HepG2 (cell line): ENCODE data around the gene SMYD1. TPM values are rescaled to one million over a fixed set of nuclear protein-coding genes. Genes with fewer than 3 reads are reported as not detected.

Experiments
- AGO1 ChIP-seq: fragments of 200-400 bp; formaldehyde crosslinking; IDR thresholded peaks from 2 replicates; pipeline ENCODE4 v1.6.1; 2017; ENCODE audit warnings: mild to moderate bottlenecking, low read depth, low read length, moderate library complexity; ENCODE audit not compliant: poor library complexity, severe bottlenecking
- HOXA3 ChIP-seq: sonication (generic); formaldehyde crosslinking; IDR thresholded peaks from 2 replicates; pipeline ENCODE4 v1.5.0; 2020; ENCODE audit warnings: missing genetic modification reagents
- HOXA7 ChIP-seq: sonication (generic); formaldehyde crosslinking; IDR thresholded peaks from 2 replicates; pipeline ENCODE4 v1.8.1; 2022; ENCODE audit warnings: mild to moderate bottlenecking, missing genetic modification reagents, moderate library complexity
- JUN ChIP-seq: sonication (generic); formaldehyde crosslinking; IDR thresholded peaks from 2 replicates; pipeline ENCODE4 v1.4.0; 2020; ENCODE audit warnings: mild to moderate bottlenecking, missing genetic modification reagents
- PPARG ChIP-seq: conservative IDR thresholded peaks from 2 replicates; pipeline ENCODE4 v1.6.1; 2016; ENCODE audit warnings: missing biosample characterization, missing genetic modification reagents
- SSRP1 ChIP-seq: IDR thresholded peaks from 2 replicates; pipeline ENCODE4 v1.6.1; 2016; ENCODE audit warnings: control low read depth
- TBX2 ChIP-seq: sonication (generic); formaldehyde crosslinking; IDR thresholded peaks from 2 replicates; pipeline ENCODE4 v1.5.0; 2020; ENCODE audit warnings: missing genetic modification reagents, mild to moderate bottlenecking, borderline replicate concordance
- ZNF18 ChIP-seq: sonication (generic); formaldehyde crosslinking; IDR thresholded peaks from 2 replicates; pipeline ENCODE4 v1.8.0; 2022; ENCODE audit warnings: mild to moderate bottlenecking, missing genetic modification reagents; ENCODE audit not compliant: insufficient replicate concordance
- ZNF75D ChIP-seq: sonication (generic); formaldehyde crosslinking; IDR thresholded peaks from 2 replicates; pipeline ENCODE4 v1.8.1; 2023; ENCODE audit warnings: missing genetic modification reagents, mild to moderate bottlenecking, borderline replicate concordance
- polyA plus RNA-seq, 8 experiments: library from polyadenylated mRNA; depleted of rRNA in 3 of 8; stranded (reverse) in 7 of 8; unstranded in 1 of 8; fragments of >200 nt; fragmentation: Illumina TruSeq in 4 of 8; extraction: Trizol in 4 of 8; gene quantifications; 2 replicates each; pipeline versions ENCODE4 v1.2.1 to v1.2.3, GENCODE V29; 2011 to 2016; ENCODE audit warnings: low read depth in 4 of 8, missing spikeins in 1 of 8, mixed read lengths in 1 of 8; ENCODE audit not compliant: insufficient read depth in 1 of 8
- total RNA-seq, 5 experiments: library from RNA; depleted of rRNA; stranded (reverse); fragments of >200 nt; fragmentation: Illumina TruSeq; extraction: Trizol; gene quantifications; 2 replicates each; pipeline ENCODE4 v1.2.3, GENCODE V29; 2016; ENCODE audit warnings: low read depth in 1 of 5
- TF ChIP-seq, protein P1 (sequence below): sonication (generic); formaldehyde crosslinking; IDR thresholded peaks from 2 replicates; pipeline ENCODE4 v1.5.0; 2020; ENCODE audit warnings: mild to moderate bottlenecking, missing genetic modification reagents
- TF ChIP-seq, protein P2 (sequence below): sonication (generic); formaldehyde crosslinking; IDR thresholded peaks from 2 replicates; pipeline ENCODE4 v1.4.0; 2020; ENCODE audit warnings: missing genetic modification reagents, borderline replicate concordance
- TF ChIP-seq, protein P3 (sequence below): sonication (generic); formaldehyde crosslinking; IDR thresholded peaks from 2 replicates; pipeline ENCODE4 v1.4.0; 2020; ENCODE audit warnings: missing genetic modification reagents
- TF ChIP-seq, protein P4 (sequence below): sonication (generic); formaldehyde crosslinking; IDR thresholded peaks from 2 replicates; pipeline ENCODE4 v1.5.0; 2020; ENCODE audit warnings: mild to moderate bottlenecking, missing genetic modification reagents

SMYD1 gene
- total and polyA plus RNA-seq, 2 of the 13 experiments (the other 11 are each of a cell fraction or from before 2014, with no cell fraction given), result not detected

- TF ChIP-seq, protein P1, sequence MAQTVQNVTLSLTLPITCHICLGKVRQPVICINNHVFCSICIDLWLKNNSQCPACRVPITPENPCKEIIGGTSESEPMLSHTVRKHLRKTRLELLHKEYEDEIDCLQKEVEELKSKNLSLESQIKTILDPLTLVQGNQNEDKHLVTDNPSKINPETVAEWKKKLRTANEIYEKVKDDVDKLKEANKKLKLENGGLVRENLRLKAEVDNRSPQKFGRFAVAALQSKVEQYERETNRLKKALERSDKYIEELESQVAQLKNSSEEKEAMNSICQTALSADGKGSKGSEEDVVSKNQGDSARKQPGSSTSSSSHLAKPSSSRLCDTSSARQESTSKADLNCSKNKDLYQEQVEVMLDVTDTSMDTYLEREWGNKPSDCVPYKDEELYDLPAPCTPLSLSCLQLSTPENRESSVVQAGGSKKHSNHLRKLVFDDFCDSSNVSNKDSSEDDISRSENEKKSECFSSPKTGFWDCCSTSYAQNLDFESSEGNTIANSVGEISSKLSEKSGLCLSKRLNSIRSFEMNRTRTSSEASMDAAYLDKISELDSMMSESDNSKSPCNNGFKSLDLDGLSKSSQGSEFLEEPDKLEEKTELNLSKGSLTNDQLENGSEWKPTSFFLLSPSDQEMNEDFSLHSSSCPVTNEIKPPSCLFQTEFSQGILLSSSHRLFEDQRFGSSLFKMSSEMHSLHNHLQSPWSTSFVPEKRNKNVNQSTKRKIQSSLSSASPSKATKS (CRISPR knock-in tag), result no peak
- TF ChIP-seq AGO1 (no peak), TBX2 (CRISPR knock-in tag) (peak; percentile 84), ZNF75D (CRISPR knock-in tag) (no peak), HOXA7 (CRISPR knock-in tag) (no peak), JUN (CRISPR knock-in tag) (no peak), ZNF18 (CRISPR knock-in tag) (no peak), HOXA3 (CRISPR knock-in tag) (no peak), SSRP1 (no peak), PPARG (CRISPR knock-in tag) (0 out of 2 replicates have a peak, but pooled peaks have one; percentile 68)
- TF ChIP-seq, protein P2, sequence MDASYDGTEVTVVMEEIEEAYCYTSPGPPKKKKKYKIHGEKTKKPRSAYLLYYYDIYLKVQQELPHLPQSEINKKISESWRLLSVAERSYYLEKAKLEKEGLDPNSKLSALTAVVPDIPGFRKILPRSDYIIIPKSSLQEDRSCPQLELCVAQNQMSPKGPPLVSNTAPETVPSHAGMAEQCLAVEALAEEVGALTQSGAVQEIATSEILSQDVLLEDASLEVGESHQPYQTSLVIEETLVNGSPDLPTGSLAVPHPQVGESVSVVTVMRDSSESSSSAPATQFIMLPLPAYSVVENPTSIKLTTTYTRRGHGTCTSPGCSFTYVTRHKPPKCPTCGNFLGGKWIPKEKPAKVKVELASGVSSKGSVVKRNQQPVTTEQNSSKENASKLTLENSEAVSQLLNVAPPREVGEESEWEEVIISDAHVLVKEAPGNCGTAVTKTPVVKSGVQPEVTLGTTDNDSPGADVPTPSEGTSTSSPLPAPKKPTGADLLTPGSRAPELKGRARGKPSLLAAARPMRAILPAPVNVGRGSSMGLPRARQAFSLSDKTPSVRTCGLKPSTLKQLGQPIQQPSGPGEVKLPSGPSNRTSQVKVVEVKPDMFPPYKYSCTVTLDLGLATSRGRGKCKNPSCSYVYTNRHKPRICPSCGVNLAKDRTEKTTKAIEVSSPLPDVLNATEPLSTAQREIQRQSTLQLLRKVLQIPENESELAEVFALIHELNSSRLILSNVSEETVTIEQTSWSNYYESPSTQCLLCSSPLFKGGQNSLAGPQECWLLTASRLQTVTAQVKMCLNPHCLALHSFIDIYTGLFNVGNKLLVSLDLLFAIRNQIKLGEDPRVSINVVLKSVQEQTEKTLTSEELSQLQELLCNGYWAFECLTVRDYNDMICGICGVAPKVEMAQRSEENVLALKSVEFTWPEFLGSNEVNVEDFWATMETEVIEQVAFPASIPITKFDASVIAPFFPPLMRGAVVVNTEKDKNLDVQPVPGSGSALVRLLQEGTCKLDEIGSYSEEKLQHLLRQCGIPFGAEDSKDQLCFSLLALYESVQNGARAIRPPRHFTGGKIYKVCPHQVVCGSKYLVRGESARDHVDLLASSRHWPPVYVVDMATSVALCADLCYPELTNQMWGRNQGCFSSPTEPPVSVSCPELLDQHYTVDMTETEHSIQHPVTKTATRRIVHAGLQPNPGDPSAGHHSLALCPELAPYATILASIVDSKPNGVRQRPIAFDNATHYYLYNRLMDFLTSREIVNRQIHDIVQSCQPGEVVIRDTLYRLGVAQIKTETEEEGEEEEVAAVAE, result no peak
- TF ChIP-seq, protein P3, sequence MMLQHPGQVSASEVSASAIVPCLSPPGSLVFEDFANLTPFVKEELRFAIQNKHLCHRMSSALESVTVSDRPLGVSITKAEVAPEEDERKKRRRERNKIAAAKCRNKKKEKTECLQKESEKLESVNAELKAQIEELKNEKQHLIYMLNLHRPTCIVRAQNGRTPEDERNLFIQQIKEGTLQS (CRISPR knock-in tag), result no peak
- TF ChIP-seq, protein P4, sequence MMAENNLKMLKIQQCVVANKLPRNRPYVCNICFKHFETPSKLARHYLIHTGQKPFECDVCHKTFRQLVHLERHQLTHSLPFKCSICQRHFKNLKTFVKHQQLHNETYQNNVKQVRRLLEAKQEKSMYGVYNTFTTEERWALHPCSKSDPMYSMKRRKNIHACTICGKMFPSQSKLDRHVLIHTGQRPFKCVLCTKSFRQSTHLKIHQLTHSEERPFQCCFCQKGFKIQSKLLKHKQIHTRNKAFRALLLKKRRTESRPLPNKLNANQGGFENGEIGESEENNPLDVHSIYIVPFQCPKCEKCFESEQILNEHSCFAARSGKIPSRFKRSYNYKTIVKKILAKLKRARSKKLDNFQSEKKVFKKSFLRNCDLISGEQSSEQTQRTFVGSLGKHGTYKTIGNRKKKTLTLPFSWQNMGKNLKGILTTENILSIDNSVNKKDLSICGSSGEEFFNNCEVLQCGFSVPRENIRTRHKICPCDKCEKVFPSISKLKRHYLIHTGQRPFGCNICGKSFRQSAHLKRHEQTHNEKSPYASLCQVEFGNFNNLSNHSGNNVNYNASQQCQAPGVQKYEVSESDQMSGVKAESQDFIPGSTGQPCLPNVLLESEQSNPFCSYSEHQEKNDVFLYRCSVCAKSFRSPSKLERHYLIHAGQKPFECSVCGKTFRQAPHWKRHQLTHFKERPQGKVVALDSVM (CRISPR knock-in tag), result no peak
Observed at GRCh38 chr2:88059979-88060906, 7.4 kb upstream of the SMYD1 start (continued).
